ENCODE data around the gene POLR2E. TPM values are rescaled to one million over a fixed set of nuclear protein-coding genes. Genes with fewer than 3 reads are reported as not detected.

The POLR2E gene
- polyA plus RNA-seq, 1 of the 3 experiments (the other 2 are of a cell fraction): 283 TPM

DNA sequence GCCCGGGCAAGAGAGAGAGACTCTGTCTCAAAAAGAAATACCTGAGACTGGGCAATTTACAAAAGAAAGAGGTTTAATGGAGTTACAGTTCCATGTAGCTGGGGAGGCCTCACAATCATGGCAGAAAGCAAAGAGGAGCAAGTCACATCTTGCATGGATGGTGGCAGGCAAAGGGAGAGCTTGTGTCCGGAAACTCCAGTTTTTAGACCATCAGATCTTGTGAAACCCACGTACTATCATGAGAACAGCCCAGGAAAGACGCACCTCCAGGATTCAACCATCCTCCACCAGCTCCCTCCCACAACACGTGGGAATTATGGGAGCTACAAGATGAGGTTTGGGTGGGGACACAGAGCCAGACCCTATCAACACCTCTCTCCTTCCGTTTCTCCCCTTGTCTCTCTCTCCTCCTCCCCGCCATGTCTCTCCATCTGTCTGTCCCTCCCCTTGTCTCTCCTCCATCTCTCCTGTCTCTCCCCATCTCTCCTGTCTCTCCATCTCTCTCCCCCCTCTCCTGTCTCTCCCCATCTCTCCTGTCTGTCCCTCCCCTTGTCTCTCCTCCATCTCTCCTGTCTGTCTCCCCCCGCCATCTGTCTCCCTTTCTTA lies 10.0 kb downstream of the POLR2E start:
- peaks cover 0 to 14% of the 10 kb centered on the region in 2 experiments; a peak in 2 of 4 replicates for H3K4me1 ChIP-seq (ENCODE audit: control insufficient read depth in 1 of 2, insufficient read depth in 2 of 2, low read depth in 1 of 2, low read length in 1 of 2)
- no peak overlapping the region for H3K9ac ChIP-seq
- TF ChIP-seq RXRA (IDR thresholded peaks at IDR 0.05; ENCODE audit: borderline replicate concordance, low read depth): no peak
- TF ChIP-seq RCOR1 (IDR thresholded peaks at IDR 0.05; ENCODE audit: low read length): no peak
- TF ChIP-seq NRF1 (IDR thresholded peaks at IDR 0.05; ENCODE audit: low read depth, low read length): no peak
- TF ChIP-seq GATA2 (CRISPR knock-in tag; IDR thresholded peaks at IDR 0.05): no peak
- TF ChIP-seq, protein P1, sequence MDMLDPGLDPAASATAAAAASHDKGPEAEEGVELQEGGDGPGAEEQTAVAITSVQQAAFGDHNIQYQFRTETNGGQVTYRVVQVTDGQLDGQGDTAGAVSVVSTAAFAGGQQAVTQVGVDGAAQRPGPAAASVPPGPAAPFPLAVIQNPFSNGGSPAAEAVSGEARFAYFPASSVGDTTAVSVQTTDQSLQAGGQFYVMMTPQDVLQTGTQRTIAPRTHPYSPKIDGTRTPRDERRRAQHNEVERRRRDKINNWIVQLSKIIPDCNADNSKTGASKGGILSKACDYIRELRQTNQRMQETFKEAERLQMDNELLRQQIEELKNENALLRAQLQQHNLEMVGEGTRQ (IDR thresholded peaks at IDR 0.05; ENCODE audit: borderline replicate concordance, low read depth, low read length): no peak
- TF ChIP-seq, protein P2, sequence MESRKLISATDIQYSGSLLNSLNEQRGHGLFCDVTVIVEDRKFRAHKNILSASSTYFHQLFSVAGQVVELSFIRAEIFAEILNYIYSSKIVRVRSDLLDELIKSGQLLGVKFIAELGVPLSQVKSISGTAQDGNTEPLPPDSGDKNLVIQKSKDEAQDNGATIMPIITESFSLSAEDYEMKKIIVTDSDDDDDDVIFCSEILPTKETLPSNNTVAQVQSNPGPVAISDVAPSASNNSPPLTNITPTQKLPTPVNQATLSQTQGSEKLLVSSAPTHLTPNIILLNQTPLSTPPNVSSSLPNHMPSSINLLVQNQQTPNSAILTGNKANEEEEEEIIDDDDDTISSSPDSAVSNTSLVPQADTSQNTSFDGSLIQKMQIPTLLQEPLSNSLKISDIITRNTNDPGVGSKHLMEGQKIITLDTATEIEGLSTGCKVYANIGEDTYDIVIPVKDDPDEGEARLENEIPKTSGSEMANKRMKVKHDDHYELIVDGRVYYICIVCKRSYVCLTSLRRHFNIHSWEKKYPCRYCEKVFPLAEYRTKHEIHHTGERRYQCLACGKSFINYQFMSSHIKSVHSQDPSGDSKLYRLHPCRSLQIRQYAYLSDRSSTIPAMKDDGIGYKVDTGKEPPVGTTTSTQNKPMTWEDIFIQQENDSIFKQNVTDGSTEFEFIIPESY (IDR thresholded peaks at IDR 0.05; ENCODE audit: borderline replicate concordance, low read depth): no peak
- TF ChIP-seq TCF12 (IDR thresholded peaks at IDR 0.05): no peak
- no peak overlapping the region for H3K27ac ChIP-seq (ENCODE audit: low read depth in 2 of 2, low read length in 1 of 2)
- no peaks in the 10 kb centered on the region for H3K9me2 ChIP-seq
- DNase-seq: no peak
- WGBS (ENCODE audit: low lambda C conversion rate): 74% methylated on average over 8 of the region's 8 CpGs
- peaks cover 0 to 13% of the 10 kb centered on the region in 2 experiments for H3K36me3 ChIP-seq (replicated peaks in 1 of 2; ENCODE audit: control insufficient read depth in 1 of 2, insufficient read depth in 2 of 2, low read length in 1 of 2)
- peaks cover 13% of the 10 kb centered on the region for H3F3A ChIP-seq (replicated peaks; ENCODE audit: insufficient read depth)
- no peaks in the 10 kb centered on the region for H3K27me3 ChIP-seq (ENCODE audit: insufficient read depth)
- no peaks in the 10 kb centered on the region for H3K79me2 ChIP-seq (ENCODE audit: insufficient read depth)
- H3K4me2 ChIP-seq: no peak overlapping the region
- H4K20me1 ChIP-seq (ENCODE audit: insufficient read depth): no peaks in the 10 kb centered on the region
- H3K9me3 ChIP-seq: no peaks in the 10 kb centered on the region
- no peak overlapping the region for H3K4me3 ChIP-seq (ENCODE audit: low read depth in 2 of 2, low read length in 1 of 2)
- no peak overlapping the region for H2AFZ ChIP-seq (ENCODE audit: low read depth)
- POLR2A ChIA-PET: interaction anchor here (0.5 to 1.9 kb wide), 2 partner anchors 10 to 246 kb away, joined by 3 to 5 read pairs; no protein-coding TSS in a partner anchor
- CTCF ChIA-PET: interaction anchor here (1.3 to 2.0 kb wide), 4 partner anchors 16 to 159 kb away, joined by 5 read pairs; no protein-coding TSS in a partner anchor

DNA sequence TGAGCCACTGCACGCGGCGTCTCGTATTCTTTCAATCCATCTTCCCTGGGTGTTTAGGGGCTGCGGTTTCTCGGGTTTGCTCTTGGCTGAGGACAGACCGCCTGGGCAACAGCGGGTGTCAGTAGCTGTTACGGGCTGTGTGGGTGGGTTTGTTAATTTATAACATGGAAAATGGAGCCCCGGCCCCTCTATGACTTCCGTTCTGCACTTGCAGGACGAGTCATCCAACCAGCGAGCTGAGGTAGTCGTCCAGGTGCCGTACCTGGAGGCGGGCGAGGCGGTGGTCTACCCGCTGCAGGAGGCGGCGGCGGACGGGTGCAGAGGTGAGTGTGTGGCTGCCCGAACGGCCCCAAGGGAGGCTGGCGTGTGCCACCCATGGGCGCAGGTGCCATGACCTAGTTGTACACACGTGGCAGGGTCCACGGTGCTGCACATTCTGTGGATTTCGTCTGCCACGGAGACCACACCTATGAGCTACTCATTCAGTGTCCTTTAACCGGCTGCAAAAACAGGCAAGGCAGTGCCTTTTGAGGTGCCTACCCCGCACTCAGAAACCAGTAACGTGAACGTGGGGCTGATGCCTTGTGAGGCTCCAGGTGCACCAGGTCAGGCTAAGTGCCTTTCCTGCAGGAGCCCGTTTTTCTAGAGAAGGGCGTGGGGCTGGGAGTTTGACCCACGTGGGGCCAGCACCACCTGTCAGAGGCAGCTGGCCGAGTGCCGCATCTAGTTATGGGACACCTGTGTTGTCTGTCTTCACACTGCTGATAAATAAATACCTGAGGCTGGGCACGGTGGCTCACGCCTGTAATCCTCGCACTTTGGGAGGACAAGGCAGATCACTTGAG lies 10.9 kb downstream of the POLR2E start:
- Histone ChIP-seq H3K36me3 (replicated peaks in 1 of 2; ENCODE audit: control insufficient read depth in 1 of 2, insufficient read depth in 2 of 2, low read length in 1 of 2) (peaks cover 0 to 11% of the 10 kb centered on the region in 2 experiments), H3K27ac (ENCODE audit: low read depth in 2 of 2, low read length in 1 of 2) (no peak overlapping the region), H3F3A (replicated peaks; ENCODE audit: insufficient read depth) (peaks cover 13% of the 10 kb centered on the region), H3K9me3 (no peaks in the 10 kb centered on the region), H3K4me3 (ENCODE audit: low read depth in 2 of 2, low read length in 1 of 2) (no peak overlapping the region), H4K20me1 (ENCODE audit: insufficient read depth) (no peaks in the 10 kb centered on the region), H3K9me2 (no peaks in the 10 kb centered on the region), H2AFZ (ENCODE audit: low read depth) (no peak overlapping the region), H3K4me1 (ENCODE audit: control insufficient read depth in 1 of 2, insufficient read depth in 2 of 2, low read depth in 1 of 2, low read length in 1 of 2) (peaks cover 0 to 22% of the 10 kb centered on the region in 2 experiments; a peak in 2 of 4 replicates), H3K9ac (no peak overlapping the region), H3K27me3 (ENCODE audit: insufficient read depth) (no peaks in the 10 kb centered on the region), H3K4me2 (no peak overlapping the region), H3K79me2 (ENCODE audit: insufficient read depth) (no peaks in the 10 kb centered on the region)
- POLR2A ChIA-PET: interaction anchor here (1.9 kb wide), 1 partner anchor 9 kb away, joined by 5 read pairs; no protein-coding TSS in a partner anchor
- WGBS (ENCODE audit: low lambda C conversion rate): 72% methylated on average over 31 of the region's 43 CpGs
- CTCF ChIA-PET: interaction anchor here (0.6 to 2.4 kb wide), 5 partner anchors 9 to 160 kb away, joined by 3 to 11 read pairs (median 5); no protein-coding TSS in a partner anchor
- TF ChIP-seq, protein P2 (IDR thresholded peaks at IDR 0.05; ENCODE audit: borderline replicate concordance, low read depth): no peak
- TF ChIP-seq POLR2AphosphoS5 (IDR thresholded peaks at IDR 0.05; ENCODE audit: low read depth, low read length): no peak
- no peak for DNase-seq
